T-helper 1 cell treated with Interleukin-12 subunit alpha and Interleukin-12 subunit beta and Interleukin-4 antibody, amounts not matched to agents 30 μg/mL and 1 μg/mL, for 36 hours (primary cell): ENCODE measurements around the gene ATG14.
"Not testable (repeated sequence)": the region's sequence is repeated elsewhere in the genome, so short reads cannot be mapped to it uniquely, and the experiment has no call there.

Source experiments
- H3K27ac Mint-ChIP-seq: one replicate; pipeline ENCODE4 v1.8.0; 2021; ENCODE audit warnings: mild to moderate bottlenecking, mixed read lengths
- H3K27me3 Mint-ChIP-seq: one replicate; pipeline ENCODE4 v1.8.0; 2021; ENCODE audit warnings: low read depth, mixed read lengths
- H3K36me3 Mint-ChIP-seq: one replicate; pipeline ENCODE4 v1.8.0; 2021; ENCODE audit warnings: low read depth, mixed read lengths
- H3K4me1 Mint-ChIP-seq: one replicate; pipeline ENCODE4 v1.8.0; 2021; ENCODE audit warnings: low read depth, mixed read lengths
- H3K4me3 Mint-ChIP-seq: one replicate; pipeline ENCODE4 v1.8.0; 2021; ENCODE audit warnings: mild to moderate bottlenecking, moderate library complexity, mixed read lengths
- H3K9me3 Mint-ChIP-seq: one replicate; pipeline ENCODE4 v1.8.0; 2021; ENCODE audit warnings: mixed read lengths

ATG14 gene

DNA sequence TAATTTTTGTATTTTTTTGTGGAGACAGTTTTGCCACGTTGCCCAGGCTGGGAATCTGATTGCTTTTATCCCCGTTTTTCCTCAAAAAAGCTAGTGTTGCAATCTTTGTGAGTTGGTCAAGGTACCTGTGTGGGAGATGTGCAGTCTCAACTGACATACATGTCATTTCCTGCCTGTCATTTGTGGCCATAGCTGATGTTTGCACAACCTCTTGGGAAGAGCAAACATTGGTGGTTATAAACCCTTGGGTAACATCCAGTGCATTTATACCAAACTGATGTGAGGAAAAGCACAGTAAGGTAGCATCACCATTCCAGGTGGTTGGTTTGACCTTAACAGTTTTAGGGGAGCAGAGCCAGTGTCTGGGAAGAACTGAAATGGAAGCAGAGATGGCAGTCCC, 54.7 kb downstream of the ATG14 start:
- Mint-ChIP-seq H3K9me3 (no peaks in the 10 kb centered on the region), H3K27ac (peak overlapping the region; percentile 52), H3K4me3 (no peak overlapping the region), H3K27me3 (no peaks in the 10 kb centered on the region), H3K36me3 (peaks cover 9% of the 10 kb centered on the region), H3K4me1 (peaks cover 32% of the 10 kb centered on the region)

DNA sequence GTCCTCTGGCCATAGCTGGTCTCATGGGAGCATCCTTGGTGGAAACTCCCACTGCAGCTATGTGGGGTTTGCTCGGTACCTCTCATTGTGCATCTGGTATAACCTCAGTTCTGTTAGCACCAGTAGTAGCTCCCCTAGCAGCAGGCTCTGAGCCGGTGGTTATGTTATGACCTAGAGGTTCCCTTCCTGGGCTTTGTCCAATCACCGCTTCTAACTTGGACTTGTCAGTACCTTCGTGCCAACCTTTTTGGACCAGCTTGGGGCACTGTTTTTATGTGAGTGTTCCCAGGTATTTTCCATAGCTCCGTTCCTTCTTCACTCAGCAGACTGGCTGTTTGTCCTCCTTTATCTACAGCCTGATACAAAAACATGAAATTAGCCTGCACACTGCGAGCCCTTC, 55.7 kb downstream of the ATG14 start:
- Mint-ChIP-seq H3K9me3 (no peaks in the 10 kb centered on the region), H3K27me3 (no peaks in the 10 kb centered on the region), H3K4me1 (peaks cover 28% of the 10 kb centered on the region), H3K4me3 (no peak overlapping the region), H3K36me3 (peaks cover 9% of the 10 kb centered on the region), H3K27ac (no peak overlapping the region)

DNA sequence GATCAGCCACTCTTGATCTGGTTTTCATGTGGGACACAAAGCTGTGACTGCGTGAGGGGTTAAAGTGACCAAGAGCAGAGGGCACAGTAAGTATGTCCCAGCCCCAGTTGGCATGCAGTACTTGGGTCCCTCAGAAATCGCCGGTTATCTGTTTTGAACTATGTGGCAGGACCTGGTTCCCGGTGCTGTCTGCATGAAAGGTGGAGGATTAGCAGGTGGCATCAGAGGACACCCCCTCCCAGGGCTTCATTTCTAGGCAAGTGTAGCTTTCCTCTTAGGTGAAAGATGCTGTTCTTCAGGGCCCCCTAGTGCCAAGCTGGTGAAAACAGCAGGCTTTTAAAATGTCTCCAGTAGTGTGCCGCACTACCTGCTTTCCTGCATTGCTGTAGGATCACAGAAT, 57.1 kb downstream of the ATG14 start:
- H3K4me1 Mint-ChIP-seq, result peaks cover 28% of the 10 kb centered on the region
- peak overlapping the region; percentile 95 for H3K27ac Mint-ChIP-seq

GRCh38 chr14:55353686-55354467, 57.8 kb downstream of the ATG14 start:
- Mint-ChIP-seq H3K27me3 (no peaks in the 10 kb centered on the region), H3K27ac (peak overlapping the region; percentile 95), H3K36me3 (peaks cover 11% of the 10 kb centered on the region), H3K4me1 (peaks cover 31% of the 10 kb centered on the region), H3K9me3 (no peaks in the 10 kb centered on the region), H3K4me3 (peak overlapping the region; percentile 59)

More for the DNA sequence above, 57.1 kb downstream of the ATG14 start:
- peaks cover 11% of the 10 kb centered on the region for H3K36me3 Mint-ChIP-seq
- no peaks in the 10 kb centered on the region for H3K27me3 Mint-ChIP-seq
- H3K4me3 Mint-ChIP-seq, result peak overlapping the region; percentile 21
- H3K9me3 Mint-ChIP-seq, result no peaks in the 10 kb centered on the region

DNA sequence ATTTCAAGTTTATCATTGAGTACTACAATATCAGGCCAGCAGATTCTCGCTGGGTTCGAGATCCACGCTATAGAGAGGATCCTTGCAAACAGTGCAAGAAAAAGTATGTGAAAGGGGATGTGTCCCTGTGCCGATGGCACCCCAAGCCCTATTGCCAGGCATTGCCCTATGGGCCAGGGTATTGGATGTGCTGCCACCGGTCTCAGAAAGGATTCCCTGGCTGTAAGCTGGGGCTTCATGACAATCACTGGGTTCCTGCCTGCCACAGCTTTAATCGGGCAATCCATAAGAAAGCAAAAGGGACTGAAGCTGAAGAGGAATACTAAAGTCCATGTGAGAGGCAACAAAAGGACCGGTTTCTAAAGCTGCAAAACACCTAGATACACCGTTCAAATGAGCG, 59.4 kb downstream of the ATG14 start:
- Mint-ChIP-seq H3K27ac (no peak overlapping the region), H3K4me1 (peaks cover 41% of the 10 kb centered on the region), H3K9me3 (no peaks in the 10 kb centered on the region), H3K36me3 (peaks cover 11% of the 10 kb centered on the region), H3K4me3 (no peak overlapping the region), H3K27me3 (no peaks in the 10 kb centered on the region)

DNA sequence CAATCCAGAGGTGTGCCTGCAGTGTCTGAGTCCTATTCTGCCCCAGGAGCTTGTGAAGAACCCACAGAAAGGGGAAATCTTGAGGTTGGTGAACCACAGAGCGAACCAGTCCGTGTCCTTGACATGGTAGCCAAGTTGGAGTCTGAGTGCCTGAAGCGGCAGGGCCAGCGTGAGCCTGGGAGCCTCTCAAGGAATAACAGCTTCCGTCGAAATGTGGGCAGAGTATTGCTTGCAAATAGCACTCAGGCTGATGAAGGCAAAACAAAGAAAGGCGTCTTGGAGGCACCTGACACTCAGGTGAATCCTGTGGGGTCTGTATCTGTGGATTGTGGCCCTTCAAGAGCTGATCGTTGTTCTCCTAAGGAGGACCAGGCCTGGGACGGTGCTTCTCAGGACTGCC, 60.5 kb downstream of the ATG14 start:
- H3K36me3 Mint-ChIP-seq, result peaks cover 11% of the 10 kb centered on the region
- H3K4me3 Mint-ChIP-seq, result no peak overlapping the region
- no peaks in the 10 kb centered on the region for H3K9me3 Mint-ChIP-seq
- H3K27ac Mint-ChIP-seq, result no peak overlapping the region
- peaks cover 33% of the 10 kb centered on the region for H3K4me1 Mint-ChIP-seq
- no peaks in the 10 kb centered on the region for H3K27me3 Mint-ChIP-seq

DNA sequence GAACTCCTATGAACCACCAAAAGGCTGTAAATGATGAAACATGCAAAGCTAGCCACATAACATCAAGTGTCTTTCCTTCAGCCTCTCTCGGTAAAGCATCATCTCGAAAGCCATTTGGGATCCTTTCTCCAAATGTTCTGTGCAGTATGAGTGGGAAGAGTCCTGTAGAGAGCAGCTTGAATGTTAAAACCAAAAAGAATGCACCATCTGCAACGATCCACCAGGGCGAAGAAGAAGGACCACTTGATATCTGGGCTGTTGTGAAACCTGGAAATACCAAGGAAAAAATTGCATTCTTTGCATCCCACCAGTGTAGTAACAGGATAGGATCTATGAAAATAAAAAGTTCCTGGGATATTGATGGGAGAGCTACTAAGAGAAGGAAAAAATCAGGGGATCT, 61.2 kb downstream of the ATG14 start:
- H3K4me1 Mint-ChIP-seq, result peaks cover 34% of the 10 kb centered on the region
- H3K27ac Mint-ChIP-seq, result no peak overlapping the region

GRCh38 chr14:55349565-55349964, 62.1 kb downstream of the ATG14 start:
- Mint-ChIP-seq H3K27ac (no peak overlapping the region), H3K27me3 (no peaks in the 10 kb centered on the region), H3K4me1 (peaks cover 29% of the 10 kb centered on the region), H3K9me3 (no peaks in the 10 kb centered on the region), H3K4me3 (no peak overlapping the region), H3K36me3 (peaks cover 11% of the 10 kb centered on the region)

More for the DNA sequence above, 61.2 kb downstream of the ATG14 start:
- no peaks in the 10 kb centered on the region for H3K27me3 Mint-ChIP-seq
- no peaks in the 10 kb centered on the region for H3K9me3 Mint-ChIP-seq
- peaks cover 11% of the 10 kb centered on the region for H3K36me3 Mint-ChIP-seq
- H3K4me3 Mint-ChIP-seq, result no peak overlapping the region

GRCh38 chr14:55348766-55349453, 62.7 kb downstream of the ATG14 start:
- Mint-ChIP-seq H3K4me1 (peaks cover 23% of the 10 kb centered on the region), H3K4me3 (no peak overlapping the region), H3K36me3 (peaks cover 11% of the 10 kb centered on the region), H3K27ac (no peak overlapping the region), H3K9me3 (no peaks in the 10 kb centered on the region), H3K27me3 (no peaks in the 10 kb centered on the region)

DNA sequence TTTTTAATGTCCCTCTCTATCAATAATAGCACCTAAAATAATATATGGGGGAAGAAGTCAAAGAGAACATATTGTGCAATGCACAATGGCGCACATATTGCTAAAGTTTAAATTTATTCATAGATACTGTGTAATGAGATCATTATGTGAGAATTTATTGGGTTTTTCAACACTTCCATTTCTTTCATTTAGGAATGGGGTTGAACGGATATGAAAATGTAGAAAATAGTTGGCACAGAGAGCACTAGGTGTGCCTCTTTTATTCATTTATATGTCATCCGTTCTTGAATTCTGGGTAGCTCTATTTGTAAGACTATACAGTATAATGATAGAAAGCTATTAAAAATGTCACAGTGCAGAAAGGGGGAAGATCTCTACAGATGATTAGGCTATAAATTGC, 63.9 kb downstream of the ATG14 start:
- Mint-ChIP-seq H3K27ac (no peak overlapping the region), H3K4me3 (no peak overlapping the region), H3K4me1 (peaks cover 18% of the 10 kb centered on the region), H3K36me3 (peaks cover 7% of the 10 kb centered on the region), H3K9me3 (no peaks in the 10 kb centered on the region), H3K27me3 (no peaks in the 10 kb centered on the region)

DNA sequence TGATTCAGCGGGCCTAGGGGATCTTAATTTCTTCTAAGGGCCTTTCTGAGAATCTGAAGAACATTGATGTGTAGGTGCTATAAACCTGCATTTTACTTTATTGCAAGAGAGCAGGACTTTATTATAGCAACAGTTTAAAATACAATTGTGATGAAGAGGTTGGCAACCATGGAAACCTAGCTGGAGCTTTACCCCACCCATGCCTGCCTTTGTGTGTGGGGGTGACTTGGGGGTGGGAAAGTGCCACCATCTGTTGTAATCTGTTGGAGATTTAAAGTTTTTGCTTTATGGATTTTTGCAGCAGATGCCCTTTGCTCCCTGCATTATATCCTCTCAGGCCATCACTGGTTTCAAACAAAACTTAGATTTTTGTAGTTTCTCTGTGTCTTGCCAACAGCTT, 64.6 kb downstream of the ATG14 start:
- Mint-ChIP-seq H3K4me1 (peaks cover 18% of the 10 kb centered on the region), H3K4me3 (no peak overlapping the region)

DNA sequence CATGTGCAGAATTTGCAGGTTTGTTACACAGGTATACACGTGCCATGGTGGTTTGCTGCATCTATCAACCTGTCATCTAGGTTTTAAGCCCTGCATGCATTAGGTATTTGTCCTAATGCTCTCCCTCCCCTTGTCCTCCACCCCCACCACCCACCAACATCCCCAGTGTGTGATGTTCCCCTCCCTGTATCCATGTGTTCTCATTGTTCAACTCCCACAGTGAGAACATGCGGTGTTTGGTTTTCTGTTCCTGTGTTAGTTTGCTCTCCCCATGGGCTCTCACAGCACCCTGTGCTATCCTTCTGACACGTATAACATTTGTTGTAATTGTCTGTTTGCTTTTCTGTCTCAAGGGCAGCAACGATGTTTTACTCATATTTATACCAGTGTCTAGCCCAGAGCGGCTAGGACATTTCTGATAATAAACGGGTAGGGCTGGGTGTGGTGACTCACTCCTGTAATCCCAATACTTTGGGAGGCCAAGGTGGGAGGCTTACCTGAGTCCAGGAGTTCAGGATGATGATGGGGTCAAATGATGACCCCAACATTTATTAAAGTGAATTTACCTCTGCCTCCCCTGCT, 67.0 kb downstream of the ATG14 start:
- H3K27ac Mint-ChIP-seq, H3K36me3 Mint-ChIP-seq, H3K9me3 Mint-ChIP-seq, H3K4me3 Mint-ChIP-seq, H3K27me3 Mint-ChIP-seq: not testable (repeated sequence)
- peaks cover 30% of the 10 kb centered on the region for H3K4me1 Mint-ChIP-seq

More for the DNA sequence above, 64.6 kb downstream of the ATG14 start:
- Mint-ChIP-seq H3K9me3 (no peaks in the 10 kb centered on the region), H3K27me3 (no peaks in the 10 kb centered on the region), H3K27ac (no peak overlapping the region), H3K36me3 (peaks cover 5% of the 10 kb centered on the region)

DNA sequence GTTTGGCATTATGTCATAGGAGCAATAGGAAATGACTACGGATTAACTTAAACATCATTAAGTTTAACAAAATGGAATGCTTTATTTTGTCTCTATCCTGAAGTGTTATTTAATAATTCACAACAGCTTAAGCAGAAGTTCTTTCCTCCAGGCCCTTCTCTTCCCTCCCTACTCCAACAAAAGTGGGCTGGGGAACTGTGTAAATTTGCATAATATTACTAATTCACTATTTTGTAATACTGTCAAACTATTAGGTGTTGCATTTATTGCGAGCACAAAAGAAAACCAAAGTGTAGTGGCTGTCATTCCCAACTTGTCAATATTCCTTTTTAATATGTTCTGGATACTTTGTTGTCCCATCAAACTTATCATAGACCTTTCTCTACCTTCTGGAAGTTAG, 69.8 kb downstream of the ATG14 start:
- H3K4me1 Mint-ChIP-seq, result peaks cover 26% of the 10 kb centered on the region
- H3K9me3 Mint-ChIP-seq, result no peaks in the 10 kb centered on the region
- no peak overlapping the region for H3K4me3 Mint-ChIP-seq
- no peaks in the 10 kb centered on the region for H3K27me3 Mint-ChIP-seq
- no peak overlapping the region for H3K27ac Mint-ChIP-seq
- no peaks in the 10 kb centered on the region for H3K36me3 Mint-ChIP-seq

DNA sequence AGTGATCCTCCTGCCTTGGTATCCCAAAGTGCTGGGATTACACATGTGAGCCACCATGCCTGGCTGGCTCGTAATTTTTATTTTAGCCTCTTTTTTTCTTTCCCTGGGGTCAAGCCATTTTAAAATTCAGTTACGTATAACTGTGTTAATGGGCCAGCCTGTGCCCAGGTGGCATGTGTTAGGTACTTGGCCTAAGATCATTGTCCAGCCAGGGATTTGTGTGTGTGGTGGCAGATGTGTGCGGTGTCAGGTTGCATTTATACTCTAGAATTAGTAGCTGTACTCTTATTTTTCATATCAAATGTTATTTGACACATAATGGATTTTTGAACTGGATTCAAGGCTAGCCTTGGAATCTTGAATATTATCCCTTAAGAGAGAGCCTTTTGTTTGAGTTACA, 71.1 kb downstream of the ATG14 start:
- Mint-ChIP-seq H3K36me3 (no peaks in the 10 kb centered on the region), H3K4me3 (no peak overlapping the region), H3K27ac (no peak overlapping the region), H3K4me1 (peaks cover 29% of the 10 kb centered on the region), H3K27me3 (no peaks in the 10 kb centered on the region), H3K9me3 (no peaks in the 10 kb centered on the region)

DNA sequence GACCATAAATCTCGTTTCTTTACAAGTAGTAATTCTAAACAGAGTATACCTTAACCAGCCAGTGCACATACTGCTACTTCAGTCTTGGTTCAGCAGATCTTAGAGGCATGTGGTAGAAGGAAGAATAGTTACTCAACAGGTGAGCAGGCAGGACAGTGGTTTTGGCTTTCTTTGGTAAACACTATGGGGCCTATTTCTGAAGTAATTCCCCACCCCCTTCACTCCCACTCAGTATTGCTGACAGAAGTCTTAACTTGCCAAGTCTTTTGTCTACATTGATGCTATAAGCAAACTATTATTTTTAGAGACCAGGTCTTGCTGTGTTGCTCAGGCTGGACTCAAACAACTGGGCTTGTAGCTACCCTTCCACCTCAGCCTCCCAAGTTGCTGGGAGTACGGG, 71.9 kb downstream of the ATG14 start:
- Mint-ChIP-seq H3K4me3 (no peak overlapping the region), H3K4me1 (peaks cover 34% of the 10 kb centered on the region), H3K9me3 (no peaks in the 10 kb centered on the region), H3K27me3 (no peaks in the 10 kb centered on the region), H3K36me3 (no peaks in the 10 kb centered on the region), H3K27ac (peak overlapping the region; percentile 22)
